Liver (tissue), 9 donors: ENCODE data around the gene MIDN. TPM values are rescaled to one million over a fixed set of nuclear protein-coding genes. Genes with fewer than 3 reads are reported as not detected.

Source experiments
- DNase-seq: peaks from one replicate; pipeline ENCODE4 v3.0.0-alpha.2; 2017; ENCODE audit warnings: low spot score
- H3K27ac ChIP-seq, 2 donors: one replicate each; pipeline ENCODE4 v1.7.0; 2013; ENCODE audit warnings: inconsistent platforms in 2 of 2, low read length in 2 of 2, control low read depth in 1 of 2, low read depth in 1 of 2, mild to moderate bottlenecking in 1 of 2
- H3K27me3 ChIP-seq, 4 donors: one replicate each; pipeline versions ENCODE4 v1.6.1 to v1.7.0; 2013; ENCODE audit warnings: low read length in 3 of 4, inconsistent platforms in 1 of 4, mild to moderate bottlenecking in 1 of 4, moderate library complexity in 1 of 4; ENCODE audit not compliant: control insufficient read depth in 4 of 4, insufficient read depth in 4 of 4
- H3K36me3 ChIP-seq, 4 donors: one replicate each; pipeline versions ENCODE4 v1.6.1 to v1.7.0; 2013; ENCODE audit warnings: low read length in 3 of 4, mild to moderate bottlenecking in 3 of 4, low read depth in 1 of 4, moderate library complexity in 1 of 4; ENCODE audit not compliant: control insufficient read depth in 4 of 4, insufficient read depth in 3 of 4
- H3K4me1 ChIP-seq, 4 donors: one replicate each; pipeline versions ENCODE4 v1.6.1 to v1.7.0; 2013; ENCODE audit warnings: low read length in 3 of 4, mild to moderate bottlenecking in 3 of 4, moderate library complexity in 1 of 4; ENCODE audit not compliant: control insufficient read depth in 4 of 4, insufficient read depth in 4 of 4
- H3K4me3 ChIP-seq, 3 donors: one replicate each; pipeline versions ENCODE4 v1.6.1 to v1.7.0; 2013; ENCODE audit warnings: low read length in 3 of 3, control low read depth in 1 of 3, low read depth in 1 of 3, mild to moderate bottlenecking in 1 of 3
- H3K9ac ChIP-seq, 2 donors: one replicate each; pipeline ENCODE4 v1.7.0; 2013; ENCODE audit warnings: low read length in 2 of 2, mild to moderate bottlenecking in 2 of 2, moderate library complexity in 2 of 2, control low read depth in 1 of 2, low read depth in 1 of 2
- H3K9me3 ChIP-seq, 4 donors: one replicate each; pipeline versions ENCODE4 v1.6.1 to v1.7.0; 2013; ENCODE audit warnings: low read length in 3 of 4; ENCODE audit not compliant: control insufficient read depth in 4 of 4
- ATF3 ChIP-seq: IDR thresholded peaks from 2 replicates; pipeline ENCODE4 v1.6.1; 2016; ENCODE audit warnings: antibody characterized with exemption
- CTCF ChIP-seq: fragments of 150-350 bp; IDR thresholded peaks from 2 replicates; pipeline ENCODE4 v1.5.1; 2017; ENCODE audit warnings: improper control_type of control experiment, low read depth, low read length; ENCODE audit not compliant: missing input control
- EGR1 ChIP-seq, 2 donors: IDR thresholded peaks; 2 replicates each; pipeline ENCODE4 v1.6.1; 2016 to 2018; ENCODE audit warnings: antibody characterized with exemption in 2 of 2, low read depth in 2 of 2
- FOXA1 ChIP-seq: IDR thresholded peaks from 2 replicates; pipeline ENCODE4 v1.6.1; 2016; ENCODE audit warnings: antibody characterized with exemption
- FOXA2 ChIP-seq: IDR thresholded peaks from 2 replicates; pipeline ENCODE4 v1.6.1; 2016; ENCODE audit warnings: antibody characterized with exemption
- GABPA ChIP-seq, 2 donors: IDR thresholded peaks in 1 of 2; conservative IDR thresholded peaks in 1 of 2; 2 replicates each; pipeline ENCODE4 v1.6.1; 2016; ENCODE audit warnings: antibody characterized with exemption in 2 of 2, mild to moderate bottlenecking in 1 of 2, moderate library complexity in 1 of 2
- HNF4A ChIP-seq, 2 donors: conservative IDR thresholded peaks; 2 replicates each; pipeline ENCODE4 v1.6.1; 2016; ENCODE audit warnings: antibody characterized with exemption in 2 of 2, mild to moderate bottlenecking in 2 of 2
- HNF4G ChIP-seq: IDR thresholded peaks from 2 replicates; pipeline ENCODE4 v1.6.1; 2016; ENCODE audit warnings: antibody characterized with exemption
- JUND ChIP-seq, 2 donors: IDR thresholded peaks; 2 replicates each; pipeline ENCODE4 v1.6.1; 2016; ENCODE audit warnings: antibody characterized with exemption in 2 of 2
- MAX ChIP-seq: IDR thresholded peaks from 2 replicates; pipeline ENCODE4 v1.6.1; 2016; ENCODE audit warnings: antibody characterized with exemption
- NR2F2 ChIP-seq: IDR thresholded peaks from 2 replicates; pipeline ENCODE4 v1.6.1; 2016; ENCODE audit warnings: antibody characterized with exemption
- RAD21 ChIP-seq, 2 donors: IDR thresholded peaks; 2 replicates each; pipeline ENCODE4 v1.6.1; 2016; ENCODE audit warnings: antibody characterized with exemption in 2 of 2, mild to moderate bottlenecking in 2 of 2
- REST ChIP-seq: IDR thresholded peaks from 2 replicates; pipeline ENCODE4 v1.6.1; 2016; ENCODE audit warnings: antibody characterized with exemption, mild to moderate bottlenecking
- RXRA ChIP-seq, 2 donors: IDR thresholded peaks; 2 replicates each; pipeline ENCODE4 v1.6.1; 2017 to 2018; ENCODE audit warnings: antibody characterized with exemption in 2 of 2, mild to moderate bottlenecking in 1 of 2
- SP1 ChIP-seq: IDR thresholded peaks from 2 replicates; pipeline ENCODE4 v1.6.1; 2018; ENCODE audit warnings: antibody characterized with exemption, mild to moderate bottlenecking
- TAF1 ChIP-seq: conservative IDR thresholded peaks from 2 replicates; pipeline ENCODE4 v1.6.1; 2016; ENCODE audit warnings: antibody characterized with exemption, mild to moderate bottlenecking
- YY1 ChIP-seq: IDR thresholded peaks from 2 replicates; pipeline ENCODE4 v1.6.1; 2016; ENCODE audit warnings: antibody characterized with exemption, mild to moderate bottlenecking
- ZBTB33 ChIP-seq: IDR thresholded peaks from 2 replicates; pipeline ENCODE4 v1.6.1; 2016; ENCODE audit warnings: antibody characterized with exemption
- WGBS: extraction: QIAGEN DNeasy Blood & Tissue Kit; methylation state at CpG from one replicate; pipeline ENCODE4 v1.1.7; 2013; 5-methylcytosine and 5-hydroxymethylcytosine counted together
- polyA plus RNA-seq, 2 donors: library from polyadenylated mRNA; stranded (reverse) in 1 of 2; unstranded in 1 of 2; fragments of 200-250 nt in 1 of 2; fragments of >200 nt in 1 of 2; fragmentation: Nextera tagmentation in 1 of 2; extraction: Ambion mirVana in 1 of 2; gene quantifications; one replicate each; pipeline versions ENCODE4 v1.2.1 to v1.2.3, GENCODE V29; 2013 to 2015
- total RNA-seq, 2 donors: library from RNA; depleted of rRNA; stranded (reverse); fragments of >200 nt; gene quantifications; one replicate each; pipeline ENCODE4 v1.2.3, GENCODE V29; 2014
- donor health status: healthy.
- donor health status: healthy.
- donor health status: healthy.
- donor health status: healthy.
- donor health status: healthy.

The MIDN gene
- total and polyA plus RNA-seq, 4 donors: 2.9 to 22.9 (median 11.8) TPM

- TF ChIP-seq YY1: peak; percentile 13
- no peak for TF ChIP-seq ATF3
- 59% methylated on average over 33 of the region's 33 CpGs for WGBS
- no peaks in the 10 kb centered on the region for H3K27me3 ChIP-seq
- no peaks in the 10 kb centered on the region for H3K9me3 ChIP-seq
- peaks cover 17 to 28% (median 21%) of the 10 kb centered on the region in 4 donors for H3K36me3 ChIP-seq
- no peak overlapping the region for H3K4me3 ChIP-seq
- no peak for DNase-seq
- peaks cover 27 to 77% (median 70%) of the 10 kb centered on the region in 4 donors for H3K4me1 ChIP-seq
- H3K9ac ChIP-seq: no peak overlapping the region
- H3K27ac ChIP-seq: peak overlapping the region; percentile 63 to 90
These were observed 24.3 kb downstream of the MIDN start for GRCh38 chr19:1272423-1273262.

- no peaks in the 10 kb centered on the region for H3K27me3 ChIP-seq
- peak overlapping the region; percentile 44 to 63 for H3K27ac ChIP-seq
- peaks cover 17 to 28% (median 21%) of the 10 kb centered on the region in 4 donors for H3K36me3 ChIP-seq
- no peak overlapping the region for H3K4me3 ChIP-seq
- no peak for DNase-seq
- H3K9ac ChIP-seq: no peak overlapping the region
- no peaks in the 10 kb centered on the region for H3K9me3 ChIP-seq
- 58% methylated on average over 25 of the region's 25 CpGs for WGBS
- peaks cover 27 to 69% (median 62%) of the 10 kb centered on the region in 4 donors for H3K4me1 ChIP-seq
- TF ChIP-seq NR2F2: no peak
- TF ChIP-seq ATF3: no peak
- TF ChIP-seq REST: no peak
- TF ChIP-seq FOXA1: no peak
- peak; percentile 41 for TF ChIP-seq MAX
- peak; percentile 49 for TF ChIP-seq SP1
- TF ChIP-seq RXRA (IDR thresholded peaks at IDR 0.05): peak; percentile 69 to 77
- TF ChIP-seq GABPA (IDR thresholded peaks at IDR 0.05 in 1 of 2, conservative IDR thresholded peaks at IDR 0.05 in 1 of 2): no peak
- no peak for TF ChIP-seq FOXA2
- TF ChIP-seq YY1: peak; percentile 14
- TF ChIP-seq JUND (IDR thresholded peaks at IDR 0.05): no peak
- no peak for TF ChIP-seq TAF1
- TF ChIP-seq HNF4G: no peak
- TF ChIP-seq RAD21 (IDR thresholded peaks at IDR 0.05): no peak
- no peak for TF ChIP-seq EGR1 (IDR thresholded peaks at IDR 0.05; ENCODE audit: low read depth in 2 of 2)
- TF ChIP-seq CTCF: no peak
- no peak for TF ChIP-seq ZBTB33
- TF ChIP-seq HNF4A (conservative IDR thresholded peaks at IDR 0.05): peak; percentile 10 to 49
These were observed 25.1 kb downstream of the MIDN start for GRCh38 chr19:1273263-1274041.
